HG03354 (cell line): ENCODE measurements around the gene PRTFDC1.

Experiments used
- ATAC-seq: cut with Tn5 transposase; IDR thresholded peaks from one replicate; pipeline ENCODE4 v1.9.1; 2021; ENCODE audit warnings: mild to moderate bottlenecking; ENCODE audit not compliant: unreplicated experiment, poor library complexity, severe bottlenecking

The PRTFDC1 gene

GRCh38 chr10:24911029-24911428 is 41.4 kb downstream of the PRTFDC1 start:
- no peak for ATAC-seq

- no peak for ATAC-seq
Measured at GRCh38 chr10:24910574-24910973, 41.8 kb downstream of the PRTFDC1 start.

DNA sequence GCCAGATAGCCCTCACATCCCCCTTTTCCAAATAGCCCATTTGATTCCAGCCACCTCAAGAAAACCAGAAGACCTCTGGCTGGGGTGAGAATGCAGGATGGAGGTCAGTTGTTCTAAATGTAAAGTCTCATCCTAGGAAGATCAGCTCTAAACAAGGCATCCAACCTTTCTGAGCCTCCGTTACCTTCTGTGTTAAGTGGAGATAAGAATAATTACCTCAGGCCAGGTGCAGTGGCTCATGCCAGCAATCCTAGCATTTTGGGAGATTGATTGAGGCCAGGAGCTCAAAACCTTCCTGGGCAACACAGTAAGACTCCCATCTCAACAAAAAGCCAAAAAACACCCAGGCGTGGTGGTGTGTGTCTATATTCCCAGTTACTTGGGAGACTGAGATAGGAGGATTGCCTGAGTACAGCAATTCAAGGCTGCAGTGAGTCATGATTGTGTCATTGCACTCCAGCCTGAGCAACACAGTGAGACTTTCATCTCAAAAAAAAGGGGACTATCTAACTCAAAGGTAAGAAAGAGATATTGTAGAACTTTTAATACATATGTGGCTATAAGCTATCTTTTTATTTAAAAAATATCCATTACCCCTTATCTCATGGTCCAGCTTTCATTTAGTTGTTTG is 43.5 kb downstream of the PRTFDC1 start:
- no peak for ATAC-seq

DNA sequence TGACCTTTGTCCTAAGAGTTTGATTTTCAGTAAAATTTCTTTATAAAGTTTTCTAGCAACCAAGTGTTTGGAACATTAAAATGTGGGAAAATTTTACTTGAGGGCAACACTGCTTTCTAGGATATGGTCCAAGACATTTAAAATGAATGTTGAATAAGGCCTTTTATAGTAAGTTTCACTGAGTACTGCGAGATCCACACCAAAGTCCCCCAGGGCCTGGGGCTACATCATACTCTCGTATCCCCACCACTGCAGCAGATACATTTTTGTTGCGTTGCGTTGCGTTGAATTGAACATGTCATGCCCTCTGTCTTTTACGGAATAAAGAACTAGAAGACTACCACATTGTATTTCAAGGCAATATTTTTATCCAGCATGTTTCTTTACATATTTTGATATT is 44.5 kb downstream of the PRTFDC1 start:
- ATAC-seq = no peak

- ATAC-seq = no peak
Measured at GRCh38 chr10:24906372-24906771, 46.0 kb downstream of the PRTFDC1 start.

- no peak for ATAC-seq
Measured at GRCh38 chr10:24904824-24905223, 47.6 kb downstream of the PRTFDC1 start.

DNA sequence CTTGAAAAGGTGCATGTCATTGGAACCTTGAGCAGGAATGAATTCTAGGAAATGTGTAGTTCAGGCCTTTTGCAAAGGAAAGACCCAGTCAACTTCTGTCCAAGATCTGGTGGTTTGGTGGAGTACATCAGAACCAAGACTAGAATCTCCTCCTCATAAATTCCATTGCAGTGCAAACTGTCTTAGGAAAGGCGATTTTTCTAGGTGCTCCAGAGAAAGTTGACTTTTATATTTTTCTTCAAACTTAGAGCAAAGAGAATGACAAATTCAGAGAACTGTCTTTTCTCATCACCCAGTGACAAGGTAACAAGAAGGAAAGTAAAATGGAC is 50.0 kb downstream of the PRTFDC1 start:
- ATAC-seq = no peak

DNA sequence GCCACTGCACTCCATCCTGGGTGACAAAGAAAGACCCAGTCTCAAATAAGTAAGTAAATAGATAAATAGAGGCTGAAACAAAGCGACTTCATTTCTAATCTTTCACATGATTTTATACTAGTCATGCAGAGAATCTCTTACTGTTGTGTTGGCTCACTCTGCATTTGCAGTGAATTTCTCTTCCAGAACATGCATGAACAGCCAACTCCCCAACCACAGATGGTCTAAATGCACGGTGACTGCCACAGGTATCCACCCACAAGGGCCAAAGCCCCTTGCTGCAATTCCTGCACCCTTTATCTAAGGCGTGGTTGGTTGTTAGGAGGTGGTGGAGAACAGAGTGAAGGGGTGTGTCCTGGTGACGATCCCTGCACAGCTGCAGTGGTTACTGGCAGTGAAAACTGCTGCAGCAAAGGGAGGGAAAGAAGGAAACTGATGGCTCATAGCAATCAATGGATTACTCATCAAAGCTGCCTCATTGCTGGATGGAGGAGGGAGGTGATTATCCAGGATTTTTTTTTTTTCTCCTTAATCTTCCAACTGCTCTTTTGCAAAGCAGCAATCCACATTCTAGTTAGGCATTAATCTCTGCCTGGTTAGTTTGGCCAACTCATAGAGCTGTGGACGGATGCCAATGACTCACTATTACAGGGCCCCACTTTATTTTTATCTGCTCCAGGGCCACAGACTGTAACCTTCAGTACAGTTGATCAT is 50.6 kb downstream of the PRTFDC1 start:
- peak; percentile 50 for ATAC-seq

- ATAC-seq = peak; percentile 71
Measured at GRCh38 chr10:24900888-24901685, 51.3 kb downstream of the PRTFDC1 start.

GRCh38 chr10:24899571-24899970 is 52.8 kb downstream of the PRTFDC1 start:
- ATAC-seq = no peak

- no peak for ATAC-seq
Measured at GRCh38 chr10:24898501-24898900, 53.9 kb downstream of the PRTFDC1 start.

GRCh38 chr10:24897326-24897926 is 55.0 kb downstream of the PRTFDC1 start:
- ATAC-seq = no peak

DNA sequence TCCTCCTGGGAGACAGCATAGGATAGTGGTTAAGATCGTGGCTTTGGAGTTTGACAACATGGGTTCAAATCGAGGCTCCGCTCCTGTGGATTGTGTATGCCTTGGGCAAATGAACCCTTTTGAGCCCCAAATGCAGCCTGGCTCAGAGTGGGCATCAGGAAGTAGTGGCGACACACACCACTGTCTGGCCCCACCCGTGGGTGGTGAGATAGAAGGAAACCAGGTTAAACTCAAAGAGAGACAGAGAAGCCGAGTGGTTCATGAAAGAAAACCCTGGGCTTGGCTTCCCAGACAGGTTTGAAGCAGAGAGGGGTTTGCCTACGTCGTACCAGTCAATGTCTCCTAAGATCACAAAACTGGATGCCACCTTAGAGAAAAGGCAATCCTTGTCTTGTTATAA is 57.7 kb downstream of the PRTFDC1 start:
- ATAC-seq = no peak

- ATAC-seq = no peak
Measured at GRCh38 chr10:24894309-24894708, 58.1 kb downstream of the PRTFDC1 start.

GRCh38 chr10:24893127-24893526 is 59.3 kb downstream of the PRTFDC1 start:
- ATAC-seq = no peak

GRCh38 chr10:24891823-24892222 is 60.6 kb downstream of the PRTFDC1 start:
- ATAC-seq = no peak

GRCh38 chr10:24889639-24890038 is 62.8 kb downstream of the PRTFDC1 start:
- ATAC-seq = no peak

DNA sequence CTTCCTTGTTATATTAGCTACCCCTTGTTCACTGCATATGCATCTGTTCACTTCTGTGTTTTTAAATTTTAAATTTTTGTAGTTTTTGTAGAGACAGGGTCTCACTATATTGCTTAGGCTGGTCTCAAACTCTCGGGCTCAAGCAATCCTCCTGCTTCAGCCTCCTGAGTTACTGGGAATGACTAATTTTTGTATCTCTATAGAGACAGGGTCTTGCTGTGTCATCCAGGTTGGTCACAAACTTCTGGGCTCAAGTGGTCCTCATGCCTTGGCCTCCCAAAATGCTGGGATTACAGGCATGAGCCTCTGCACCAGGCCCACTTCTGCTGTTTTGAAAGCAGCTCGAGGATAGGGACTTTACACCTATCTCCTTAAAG is 64.6 kb downstream of the PRTFDC1 start:
- ATAC-seq = peak; percentile 15

DNA sequence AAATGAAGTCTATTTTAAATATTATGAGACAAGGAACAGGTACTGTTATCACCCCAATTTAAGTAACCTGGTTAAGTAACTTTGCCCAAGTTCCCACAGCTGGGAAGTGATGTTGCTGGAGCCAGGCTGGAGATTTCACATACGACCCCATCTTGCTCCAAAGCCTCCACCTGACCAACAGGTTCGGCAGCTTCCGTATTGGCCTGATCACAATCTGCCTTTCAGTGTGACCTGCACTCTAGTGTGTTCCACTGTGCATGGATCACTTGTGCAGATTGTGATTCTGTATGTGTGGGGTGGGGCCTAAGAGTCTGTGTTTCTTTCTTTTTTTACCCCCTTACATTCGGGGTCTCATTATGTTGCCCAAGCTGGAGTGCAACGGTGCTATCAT is 66.1 kb downstream of the PRTFDC1 start:
- no peak for ATAC-seq

DNA sequence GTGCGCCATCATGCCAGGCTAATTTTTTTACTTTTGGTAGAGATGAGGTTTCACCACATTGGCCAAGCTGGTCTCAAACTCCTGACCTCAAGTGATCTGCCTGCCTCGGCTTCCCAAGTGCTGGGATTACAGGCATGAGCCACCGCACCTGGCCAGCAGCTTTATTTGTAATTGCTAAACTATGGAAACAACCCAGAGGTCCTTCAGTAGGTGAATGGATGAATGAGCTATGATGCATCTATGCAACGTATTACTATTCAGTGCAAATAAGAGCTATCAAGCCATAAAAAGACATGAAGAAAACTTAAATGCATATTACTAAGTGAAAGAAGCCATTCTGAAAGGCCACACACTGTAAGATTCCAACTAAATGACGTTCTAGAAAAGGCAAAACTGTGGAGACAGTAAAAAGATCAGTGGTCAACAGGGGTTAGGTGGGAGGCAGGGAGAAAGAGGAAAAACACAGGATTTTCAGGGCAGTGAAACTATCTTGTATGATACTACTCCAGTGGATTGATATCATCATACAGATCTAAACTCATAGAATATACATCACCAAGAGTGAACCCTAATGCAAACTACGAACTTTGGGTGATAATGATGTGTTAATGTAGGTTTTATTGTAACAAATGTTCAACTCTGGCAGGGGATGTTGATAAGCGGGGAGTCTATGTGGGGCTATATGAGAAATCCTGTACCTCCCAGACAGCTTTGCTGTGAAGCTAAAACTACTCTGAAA is 66.7 kb downstream of the PRTFDC1 start:
- no peak for ATAC-seq
